MCF 10A (cell line): ENCODE measurements around the gene ACSL1. TPM values are rescaled to one million over a fixed set of nuclear protein-coding genes. Genes with fewer than 3 reads are reported as not detected.
A peak's percentile ranks its signal among the peaks of the same experiment; 100 is the strongest.

Source experiments
- BruUV-seq: library from RNA; stranded (reverse); fragments of 400-500 nt; replicated peaks from 2 replicates; lab custom pipeline; 2021; lab: Mats Ljungman, UMichigan
- CTCF ChIA-PET: fragments of 300-600 bp; sonication (Branson Sonifier 250); formaldehyde crosslinking; extraction: SDS; loops from one replicate; lab custom pipeline; 2021; ENCODE audit warnings: antibody characterized with exemption, inconsistent platforms; lab: Yijun Ruan, JAX
- POLR2A ChIA-PET: fragments of 300-600, 350-650 bp; sonication (Branson Sonifier 250); formaldehyde crosslinking; extraction: SDS; loops from one replicate; lab custom pipeline; 2020; ENCODE audit warnings: antibody characterized with exemption, inconsistent platforms; lab: Yijun Ruan, JAX
- DNase-seq: peaks from one replicate; pipeline ENCODE4 v3.0.0-alpha.2; 2018; ENCODE audit not compliant: unreplicated experiment
- H3K27ac Mint-ChIP-seq: one replicate; pipeline ENCODE4 v1.8.0; 2022; ENCODE audit warnings: mild to moderate bottlenecking, low read depth, mixed read lengths; ENCODE audit not compliant: unreplicated experiment
- H3K27me3 Mint-ChIP-seq: one replicate; pipeline ENCODE4 v1.8.0; 2022; ENCODE audit warnings: mixed read lengths; ENCODE audit not compliant: insufficient read depth, unreplicated experiment
- H3K36me3 Mint-ChIP-seq: one replicate; pipeline ENCODE4 v1.8.0; 2022; ENCODE audit warnings: mild to moderate bottlenecking, moderate library complexity, mixed read lengths; ENCODE audit not compliant: insufficient read depth, unreplicated experiment
- H3K4me1 Mint-ChIP-seq: one replicate; pipeline ENCODE4 v1.8.0; 2022; ENCODE audit warnings: mixed read lengths; ENCODE audit not compliant: insufficient read depth, unreplicated experiment
- H3K4me3 Mint-ChIP-seq: one replicate; pipeline ENCODE4 v1.8.0; 2022; ENCODE audit warnings: mild to moderate bottlenecking, moderate library complexity, mixed read lengths; ENCODE audit not compliant: unreplicated experiment
- H3K9me3 Mint-ChIP-seq: one replicate; pipeline ENCODE4 v1.8.0; 2022; ENCODE audit warnings: mixed read lengths; ENCODE audit not compliant: unreplicated experiment
- intact Hi-C: fragments of 100-400 bp; cut with micrococcal nuclease; formaldehyde crosslinking; loops from 2 replicates; pipeline ENCODE4 v1.14.1; 2022
- total RNA-seq: library from RNA; stranded (reverse); gene quantifications from 2 replicates; pipeline ENCODE4 v1.2.3, GENCODE V29; 2022
- TF ChIP-seq, protein P1 (sequence below): fragments of 200-600 bp; IDR thresholded peaks from one replicate; pipeline ENCODE4 v1.8.0; 2022; ENCODE audit warnings: antibody characterized with exemption, mild to moderate bottlenecking; ENCODE audit not compliant: unreplicated experiment

Gene ACSL1
- total RNA-seq, 1 experiment from 2014 or later: 105 TPM

DNA sequence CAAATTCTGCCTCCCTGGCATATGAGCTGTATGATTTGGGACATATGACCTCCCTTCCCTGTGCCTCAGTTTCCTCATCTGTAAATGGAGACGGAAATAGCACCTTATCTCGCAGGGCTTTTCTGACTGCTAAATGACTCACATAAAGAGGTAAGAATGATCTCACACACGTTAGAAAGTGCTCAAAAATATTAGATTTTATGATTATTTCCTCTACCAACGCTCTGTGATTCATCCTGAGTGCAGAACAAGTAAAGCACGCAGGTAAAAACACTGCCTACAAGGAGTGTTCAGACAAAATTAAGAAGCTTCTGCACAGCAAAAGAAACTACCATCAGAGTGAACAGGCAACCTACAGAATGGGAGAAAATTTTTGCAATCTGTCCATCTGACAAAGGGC lies 21.1 kb downstream of the ACSL1 start:
- H3K4me3 Mint-ChIP-seq: peak overlapping the region; percentile 72
- intact Hi-C loops: no loop called here
- POLR2A ChIA-PET: interaction anchor here (0.7 to 3.1 kb wide), 4 partner anchors 10 to 340 kb away, joined by 4 to 31 read pairs (median 10); no protein-coding TSS in a partner anchor
- H3K27ac Mint-ChIP-seq: peak overlapping the region; percentile 43
- peaks cover 66% of the 10 kb centered on the region for H3K4me1 Mint-ChIP-seq
- H3K27me3 Mint-ChIP-seq: no peaks in the 10 kb centered on the region
- BruUV-seq: no TSS peak
- DNase-seq: no peak
- TF ChIP-seq, protein P1, sequence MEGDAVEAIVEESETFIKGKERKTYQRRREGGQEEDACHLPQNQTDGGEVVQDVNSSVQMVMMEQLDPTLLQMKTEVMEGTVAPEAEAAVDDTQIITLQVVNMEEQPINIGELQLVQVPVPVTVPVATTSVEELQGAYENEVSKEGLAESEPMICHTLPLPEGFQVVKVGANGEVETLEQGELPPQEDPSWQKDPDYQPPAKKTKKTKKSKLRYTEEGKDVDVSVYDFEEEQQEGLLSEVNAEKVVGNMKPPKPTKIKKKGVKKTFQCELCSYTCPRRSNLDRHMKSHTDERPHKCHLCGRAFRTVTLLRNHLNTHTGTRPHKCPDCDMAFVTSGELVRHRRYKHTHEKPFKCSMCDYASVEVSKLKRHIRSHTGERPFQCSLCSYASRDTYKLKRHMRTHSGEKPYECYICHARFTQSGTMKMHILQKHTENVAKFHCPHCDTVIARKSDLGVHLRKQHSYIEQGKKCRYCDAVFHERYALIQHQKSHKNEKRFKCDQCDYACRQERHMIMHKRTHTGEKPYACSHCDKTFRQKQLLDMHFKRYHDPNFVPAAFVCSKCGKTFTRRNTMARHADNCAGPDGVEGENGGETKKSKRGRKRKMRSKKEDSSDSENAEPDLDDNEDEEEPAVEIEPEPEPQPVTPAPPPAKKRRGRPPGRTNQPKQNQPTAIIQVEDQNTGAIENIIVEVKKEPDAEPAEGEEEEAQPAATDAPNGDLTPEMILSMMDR: no peak
- CTCF ChIA-PET: no interaction called here
- H3K36me3 Mint-ChIP-seq: peaks cover 47% of the 10 kb centered on the region
- H3K9me3 Mint-ChIP-seq: no peaks in the 10 kb centered on the region

DNA sequence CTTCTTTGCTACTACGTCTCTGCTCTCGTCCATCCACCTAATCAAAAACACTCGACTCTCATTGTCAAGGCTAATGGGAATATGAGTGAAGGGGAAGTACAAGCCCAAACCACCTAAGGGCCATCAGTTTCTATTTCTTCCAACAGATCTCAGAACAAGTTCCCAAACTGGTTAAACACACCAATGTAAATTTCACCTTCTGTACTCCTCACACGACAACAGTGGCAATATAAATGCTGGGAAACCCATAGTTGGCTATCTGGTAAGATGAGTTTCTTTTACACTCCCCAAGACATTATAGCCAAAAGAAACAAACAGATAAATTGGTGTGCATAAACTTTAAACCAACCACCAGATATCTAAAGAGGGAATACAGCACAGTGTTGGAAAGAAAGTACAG lies 21.9 kb downstream of the ACSL1 start:
- H3K9me3 Mint-ChIP-seq: no peaks in the 10 kb centered on the region
- H3K27me3 Mint-ChIP-seq: no peaks in the 10 kb centered on the region
- intact Hi-C loops: no loop called here
- TF ChIP-seq, protein P1: no peak
- H3K4me1 Mint-ChIP-seq: peaks cover 71% of the 10 kb centered on the region
- H3K36me3 Mint-ChIP-seq: peaks cover 54% of the 10 kb centered on the region
- DNase-seq: no peak
- no TSS peak for BruUV-seq
- POLR2A ChIA-PET: interaction anchor here (3.1 kb wide), 1 partner anchor 11 kb away, joined by 31 read pairs; no protein-coding TSS in a partner anchor
- CTCF ChIA-PET: interaction anchor here (0.6 kb wide), 1 partner anchor 392 kb away, joined by 3 read pairs; no protein-coding TSS in a partner anchor
- H3K27ac Mint-ChIP-seq: no peak overlapping the region
- peak overlapping the region; percentile 72 for H3K4me3 Mint-ChIP-seq

DNA sequence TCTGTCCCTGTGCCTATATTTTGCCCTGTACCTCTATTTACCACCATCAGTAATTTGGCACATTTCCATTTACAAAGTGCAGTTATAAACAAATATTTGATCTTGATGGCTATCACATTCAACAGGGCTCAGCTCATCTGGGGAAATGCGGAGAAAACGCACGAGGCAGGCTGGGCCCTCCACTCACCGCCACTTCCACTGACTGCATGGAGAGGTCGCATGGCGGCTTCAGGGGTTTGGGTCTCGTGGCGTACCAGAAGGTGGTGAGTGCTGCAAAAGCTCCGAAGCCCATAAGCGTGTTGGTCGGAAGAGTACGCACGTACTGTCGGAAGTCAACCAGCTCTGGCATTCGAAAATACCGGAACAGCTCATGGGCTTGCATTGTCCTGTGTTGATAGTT lies 22.6 kb downstream of the ACSL1 start:
- intact Hi-C loops: no loop called here
- Mint-ChIP-seq H3K27me3 (no peaks in the 10 kb centered on the region), H3K9me3 (no peaks in the 10 kb centered on the region), H3K4me1 (peaks cover 66% of the 10 kb centered on the region), H3K27ac (no peak overlapping the region), H3K4me3 (no peak overlapping the region), H3K36me3 (peaks cover 61% of the 10 kb centered on the region)
- CTCF ChIA-PET: no interaction called here
- TF ChIP-seq, protein P1: no peak
- DNase-seq: no peak
- no TSS peak for BruUV-seq
- POLR2A ChIA-PET: interaction anchor here (0.7 kb wide), 1 partner anchor 10 kb away, joined by 5 read pairs; no protein-coding TSS in a partner anchor

DNA sequence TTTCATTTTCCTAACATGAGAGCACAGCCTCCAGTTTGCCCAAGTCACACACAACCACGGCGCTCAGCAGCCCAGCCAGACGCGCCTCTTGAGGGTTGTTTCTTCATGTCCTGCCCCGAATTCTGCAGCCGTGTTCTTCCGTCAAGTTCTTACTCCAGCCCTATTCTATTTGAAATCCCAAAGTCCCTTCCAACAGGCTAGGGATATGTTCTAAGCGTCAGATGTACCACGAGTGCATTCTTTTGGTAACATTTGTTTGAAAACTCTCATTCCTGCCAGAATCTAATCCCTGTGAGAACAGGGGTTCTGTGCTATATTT lies 23.1 kb downstream of the ACSL1 start:
- POLR2A ChIA-PET: no interaction called here
- no TSS peak for BruUV-seq
- Mint-ChIP-seq H3K4me3 (no peak overlapping the region), H3K27me3 (no peaks in the 10 kb centered on the region), H3K9me3 (no peaks in the 10 kb centered on the region), H3K36me3 (peaks cover 66% of the 10 kb centered on the region), H3K27ac (no peak overlapping the region), H3K4me1 (peaks cover 62% of the 10 kb centered on the region)
- CTCF ChIA-PET: no interaction called here
- intact Hi-C loops: no loop called here
- TF ChIP-seq, protein P1: no peak
- no peak for DNase-seq
